Liver (tissue), 10 donors: Measurements from ENCODE around the gene NPR2. TPM values are rescaled to one million over a fixed set of nuclear protein-coding genes. Genes with fewer than 3 reads are reported as not detected.

Experiments used
- DNase-seq: peaks from one replicate; pipeline ENCODE4 v3.0.0-alpha.2; 2017; ENCODE audit warnings: low spot score
- H3K27ac ChIP-seq, 2 donors: one replicate each; pipeline ENCODE4 v1.7.0; 2013; ENCODE audit warnings: inconsistent platforms in 2 of 2, low read length in 2 of 2, control low read depth in 1 of 2, low read depth in 1 of 2, mild to moderate bottlenecking in 1 of 2
- H3K27me3 ChIP-seq, 4 donors: one replicate each; pipeline versions ENCODE4 v1.6.1 to v1.7.0; 2013; ENCODE audit warnings: low read length in 3 of 4, inconsistent platforms in 1 of 4, mild to moderate bottlenecking in 1 of 4, moderate library complexity in 1 of 4; ENCODE audit not compliant: control insufficient read depth in 4 of 4, insufficient read depth in 4 of 4
- H3K36me3 ChIP-seq, 4 donors: one replicate each; pipeline versions ENCODE4 v1.6.1 to v1.7.0; 2013; ENCODE audit warnings: low read length in 3 of 4, mild to moderate bottlenecking in 3 of 4, low read depth in 1 of 4, moderate library complexity in 1 of 4; ENCODE audit not compliant: control insufficient read depth in 4 of 4, insufficient read depth in 3 of 4
- H3K4me1 ChIP-seq, 4 donors: one replicate each; pipeline versions ENCODE4 v1.6.1 to v1.7.0; 2013; ENCODE audit warnings: low read length in 3 of 4, mild to moderate bottlenecking in 3 of 4, moderate library complexity in 1 of 4; ENCODE audit not compliant: control insufficient read depth in 4 of 4, insufficient read depth in 4 of 4
- H3K4me3 ChIP-seq, 3 donors: one replicate each; pipeline versions ENCODE4 v1.6.1 to v1.7.0; 2013; ENCODE audit warnings: low read length in 3 of 3, control low read depth in 1 of 3, low read depth in 1 of 3, mild to moderate bottlenecking in 1 of 3
- H3K9ac ChIP-seq, 2 donors: one replicate each; pipeline ENCODE4 v1.7.0; 2013; ENCODE audit warnings: low read length in 2 of 2, mild to moderate bottlenecking in 2 of 2, moderate library complexity in 2 of 2, control low read depth in 1 of 2, low read depth in 1 of 2
- H3K9me3 ChIP-seq, 4 donors: one replicate each; pipeline versions ENCODE4 v1.6.1 to v1.7.0; 2013; ENCODE audit warnings: low read length in 3 of 4; ENCODE audit not compliant: control insufficient read depth in 4 of 4
- CTCF ChIP-seq: fragments of 150-350 bp; IDR thresholded peaks from 2 replicates; pipeline ENCODE4 v1.5.1; 2017; ENCODE audit warnings: improper control_type of control experiment, low read depth, low read length; ENCODE audit not compliant: missing input control
- EGR1 ChIP-seq, 2 donors: IDR thresholded peaks; 2 replicates each; pipeline ENCODE4 v1.6.1; 2016 to 2018; ENCODE audit warnings: antibody characterized with exemption in 2 of 2, low read depth in 2 of 2
- FOXA1 ChIP-seq: IDR thresholded peaks from 2 replicates; pipeline ENCODE4 v1.6.1; 2016; ENCODE audit warnings: antibody characterized with exemption
- HNF4A ChIP-seq, 2 donors: conservative IDR thresholded peaks; 2 replicates each; pipeline ENCODE4 v1.6.1; 2016; ENCODE audit warnings: antibody characterized with exemption in 2 of 2, mild to moderate bottlenecking in 2 of 2
- HNF4G ChIP-seq: IDR thresholded peaks from 2 replicates; pipeline ENCODE4 v1.6.1; 2016; ENCODE audit warnings: antibody characterized with exemption
- JUND ChIP-seq, 2 donors: IDR thresholded peaks; 2 replicates each; pipeline ENCODE4 v1.6.1; 2016; ENCODE audit warnings: antibody characterized with exemption in 2 of 2
- NR2F2 ChIP-seq: IDR thresholded peaks from 2 replicates; pipeline ENCODE4 v1.6.1; 2016; ENCODE audit warnings: antibody characterized with exemption
- RAD21 ChIP-seq, 2 donors: IDR thresholded peaks; 2 replicates each; pipeline ENCODE4 v1.6.1; 2016; ENCODE audit warnings: antibody characterized with exemption in 2 of 2, mild to moderate bottlenecking in 2 of 2
- RXRA ChIP-seq, 2 donors: IDR thresholded peaks; 2 replicates each; pipeline ENCODE4 v1.6.1; 2017 to 2018; ENCODE audit warnings: antibody characterized with exemption in 2 of 2, mild to moderate bottlenecking in 1 of 2
- SP1 ChIP-seq: IDR thresholded peaks from 2 replicates; pipeline ENCODE4 v1.6.1; 2018; ENCODE audit warnings: antibody characterized with exemption, mild to moderate bottlenecking
- YY1 ChIP-seq: IDR thresholded peaks from 2 replicates; pipeline ENCODE4 v1.6.1; 2016; ENCODE audit warnings: antibody characterized with exemption, mild to moderate bottlenecking
- WGBS: extraction: QIAGEN DNeasy Blood & Tissue Kit; methylation state at CpG from one replicate; pipeline ENCODE4 v1.1.7; 2013; 5-methylcytosine and 5-hydroxymethylcytosine counted together
- polyA plus RNA-seq, 2 donors: library from polyadenylated mRNA; stranded (reverse) in 1 of 2; unstranded in 1 of 2; fragments of 200-250 nt in 1 of 2; fragments of >200 nt in 1 of 2; fragmentation: Nextera tagmentation in 1 of 2; extraction: Ambion mirVana in 1 of 2; gene quantifications; one replicate each; pipeline versions ENCODE4 v1.2.1 to v1.2.3, GENCODE V29; 2013 to 2015
- small RNA-seq: library from RNA; depleted of rRNA; stranded (forward); fragments of <200 nt; gene quantifications from one replicate; pipeline ENCODE3, GENCODE V24; 2014
- total RNA-seq, 2 donors: library from RNA; depleted of rRNA; stranded (reverse); fragments of >200 nt; gene quantifications; one replicate each; pipeline ENCODE4 v1.2.3, GENCODE V29; 2014
- donor health status: healthy.
- donor health status: healthy.
- donor health status: healthy.
- donor health status: healthy.
- donor health status: healthy.

NPR2 gene
- total and polyA plus RNA-seq, 4 donors: 8.6 to 17.1 (median 11.2) TPM

GRCh38 chr9:35856882-35857281 lies 65.5 kb downstream of the NPR2 start:
- Histone ChIP-seq H3K4me3 (no peak overlapping the region), H3K9me3 (no peaks in the 10 kb centered on the region), H3K36me3 (no peaks in the 10 kb centered on the region), H3K27me3 (no peaks in the 10 kb centered on the region), H3K9ac (no peak overlapping the region), H3K27ac (no peak overlapping the region), H3K4me1 (no peaks in the 10 kb centered on the region)
- DNase-seq: peak; percentile 14
- WGBS: 92% methylated on average over 5 of the region's 5 CpGs
- TF ChIP-seq HNF4A (conservative IDR thresholded peaks at IDR 0.05) (no peak), HNF4G (no peak), RAD21 (IDR thresholded peaks at IDR 0.05) (no peak), JUND (IDR thresholded peaks at IDR 0.05) (no peak), NR2F2 (no peak), YY1 (no peak)

GRCh38 chr9:35858458-35858857 lies 67.1 kb downstream of the NPR2 start:
- no peak for TF ChIP-seq RXRA (IDR thresholded peaks at IDR 0.05)
- TF ChIP-seq YY1: no peak
- TF ChIP-seq CTCF: no peak
- TF ChIP-seq RAD21 (IDR thresholded peaks at IDR 0.05): no peak
- no peak for TF ChIP-seq FOXA1
- no peak for TF ChIP-seq EGR1 (IDR thresholded peaks at IDR 0.05; ENCODE audit: low read depth in 2 of 2)
- no peak for TF ChIP-seq HNF4G
- TF ChIP-seq SP1: no peak
- no peak overlapping the region for H3K9ac ChIP-seq

More at GRCh38 chr9:35858458-35858857, 67.1 kb downstream of the NPR2 start:
- WGBS: 86% methylated on average over 5 of the region's 5 CpGs
- no peaks in the 10 kb centered on the region for H3K36me3 ChIP-seq
- no peak overlapping the region for H3K4me3 ChIP-seq
- H3K27me3 ChIP-seq: peaks cover 0 to under 1% (median 0%) of the 10 kb centered on the region in 4 donors
- no peaks in the 10 kb centered on the region for H3K9me3 ChIP-seq
- H3K27ac ChIP-seq: no peak overlapping the region
- DNase-seq: no peak
- H3K4me1 ChIP-seq: no peaks in the 10 kb centered on the region

Small RNA genes within 50 kb of the gene (small RNA-seq; reads per million reads assigned to genes)
- 0.22 reads per million, percentile 7 among the genes with 10 or more reads in this experiment for gene HINT2

Other genes with a start within 250 kb of the NPR2 start
- 1 to 10 TPM; 3.9 to 9.8 TPM for gene TESK1, start 186.3 kb upstream of the NPR2 start, total RNA-seq
- gene TESK1, start 186.3 kb upstream of the NPR2 start, polyA plus RNA-seq: 10 to 100 TPM in 1 of 2 donors, 1 to 10 TPM in 1; 3.7 to 12.5 TPM
- gene CD72, start 173.2 kb upstream of the NPR2 start, total RNA-seq: 1 to 10 TPM; 4.7 to 5.7 TPM
- gene CD72, start 173.2 kb upstream of the NPR2 start, polyA plus RNA-seq: 1 to 10 TPM; 2.0 to 2.2 TPM
- gene SIT1, start 140.7 kb upstream of the NPR2 start, total RNA-seq: 1 to 10 TPM in 1 of 2 donors, under 1 TPM in 1; 0.25 to 1.1 TPM
- under 1 TPM; 0.17 to 0.44 TPM for gene SIT1, start 140.7 kb upstream of the NPR2 start, polyA plus RNA-seq
- over 10,000 TPM in 1 of 2 donors, 1,000 to 10,000 TPM in 1; 5,304 to 67,037 TPM for gene RMRP, start 133.6 kb upstream of the NPR2 start, total RNA-seq
- gene RMRP, start 133.6 kb upstream of the NPR2 start, polyA plus RNA-seq: 10 to 100 TPM in 1 of 2 donors, 1 to 10 TPM in 1; 5.3 to 50.9 TPM
- 1 to 10 TPM; 5.4 to 6.7 TPM for gene CCDC107, start 133.3 kb upstream of the NPR2 start, total RNA-seq
- gene CCDC107, start 133.3 kb upstream of the NPR2 start, polyA plus RNA-seq: 10 to 100 TPM; 14.2 to 20.2 TPM
- gene ARHGEF39, start 126.4 kb upstream of the NPR2 start, total RNA-seq: 1 to 10 TPM in 1 of 2 donors, under 1 TPM in 1; under 0.01 to 7.4 TPM
- gene ARHGEF39, start 126.4 kb upstream of the NPR2 start, polyA plus RNA-seq: under 1 TPM; 0.74 TPM
- under 1 TPM; 0.47 to 0.67 TPM for gene CA9, start 117.7 kb upstream of the NPR2 start, total RNA-seq
- 1 to 10 TPM in 1 of 2 donors, under 1 TPM in 1; 0.93 to 2.2 TPM for gene CA9, start 117.7 kb upstream of the NPR2 start, polyA plus RNA-seq
- gene TPM2, start 101.7 kb upstream of the NPR2 start, total RNA-seq: 10 to 100 TPM in 1 of 2 donors, 1 to 10 TPM in 1; 4.3 to 23.7 TPM
- gene TPM2, start 101.7 kb upstream of the NPR2 start, polyA plus RNA-seq: 10 to 100 TPM in 1 of 2 donors, 1 to 10 TPM in 1; 4.2 to 31.4 TPM
- gene TLN1, start 59.4 kb upstream of the NPR2 start, total RNA-seq: 100 to 1,000 TPM; 149 to 184 TPM
- 100 to 1,000 TPM in 1 of 2 donors, 10 to 100 TPM in 1; 24.5 to 102 TPM for gene TLN1, start 59.4 kb upstream of the NPR2 start, polyA plus RNA-seq
- 10 to 100 TPM in 1 of 2 donors, 1 to 10 TPM in 1; 9.2 to 21.3 TPM for gene CREB3, start 58.9 kb upstream of the NPR2 start, total RNA-seq
- 10 to 100 TPM; 14.9 to 21.4 TPM for gene CREB3, start 58.9 kb upstream of the NPR2 start, polyA plus RNA-seq
- gene GBA2, start 42.4 kb upstream of the NPR2 start, total RNA-seq: 10 to 100 TPM; 24.1 to 65.3 TPM
- gene GBA2, start 42.4 kb upstream of the NPR2 start, polyA plus RNA-seq: 10 to 100 TPM; 24.5 to 27.1 TPM
- gene RGP1, start 42.3 kb upstream of the NPR2 start, total RNA-seq: 10 to 100 TPM in 1 of 2 donors, 1 to 10 TPM in 1; 5.1 to 10.7 TPM
- gene RGP1, start 42.3 kb upstream of the NPR2 start, polyA plus RNA-seq: 1 to 10 TPM; 2.6 to 6.6 TPM
- not detected for gene MSMP, start 37.3 kb upstream of the NPR2 start, total RNA-seq
- not detected for gene MSMP, start 37.3 kb upstream of the NPR2 start, polyA plus RNA-seq
- under 1 TPM; 0.25 to 0.56 TPM for gene SPAG8, start 20.7 kb downstream of the NPR2 start, total RNA-seq
- gene SPAG8, start 20.7 kb downstream of the NPR2 start, polyA plus RNA-seq: under 1 TPM; 0.14 TPM
- 10 to 100 TPM; 34.3 to 35.0 TPM for gene HINT2, start 23.5 kb downstream of the NPR2 start, total RNA-seq
- 100 to 1,000 TPM; 117 to 176 TPM for gene HINT2, start 23.5 kb downstream of the NPR2 start, polyA plus RNA-seq
- not detected for gene FAM221B, start 37.1 kb downstream of the NPR2 start, total RNA-seq
- gene FAM221B, start 37.1 kb downstream of the NPR2 start, polyA plus RNA-seq: under 1 TPM in 1 of 2 donors, not detected in 1; 0.35 TPM
- gene TMEM8B, start 37.6 kb downstream of the NPR2 start, total RNA-seq: 1 to 10 TPM; 3.1 to 5.4 TPM
- 1 to 10 TPM; 1.1 to 2.3 TPM for gene TMEM8B, start 37.6 kb downstream of the NPR2 start, polyA plus RNA-seq
- gene OR13J1, start 78.8 kb downstream of the NPR2 start, total RNA-seq: not detected
- gene OR13J1, start 78.8 kb downstream of the NPR2 start, polyA plus RNA-seq: not detected
- under 1 TPM; 0.08 to 0.09 TPM for gene HRCT1, start 114.6 kb downstream of the NPR2 start, total RNA-seq
- gene HRCT1, start 114.6 kb downstream of the NPR2 start, polyA plus RNA-seq: 1 to 10 TPM in 1 of 2 donors, under 1 TPM in 1; 0.44 to 2.9 TPM
- gene SPAAR, start 117.9 kb downstream of the NPR2 start, total RNA-seq: 1 to 10 TPM in 1 of 2 donors, under 1 TPM in 1; 0.65 to 2.4 TPM
- 1 to 10 TPM; 1.1 TPM for gene SPAAR, start 117.9 kb downstream of the NPR2 start, polyA plus RNA-seq
- not detected for gene OR2S2, start 166.6 kb downstream of the NPR2 start, total RNA-seq
- gene OR2S2, start 166.6 kb downstream of the NPR2 start, polyA plus RNA-seq: not detected
- 1 to 10 TPM; 2.1 to 3.5 TPM for gene RECK, start 245.3 kb downstream of the NPR2 start, total RNA-seq
- 1 to 10 TPM; 2.1 to 2.5 TPM for gene RECK, start 245.3 kb downstream of the NPR2 start, polyA plus RNA-seq